KMS-11 (cell line): ENCODE data around the gene CCDC24.

Experiments
- H2AFZ ChIP-seq: fragments of 200-600 bp; sonication (generic); 2 replicates; pipeline ENCODE4 v1.6.1; 2016; ENCODE audit warnings: antibody characterized with exemption, mixed run types, low read depth
- H3K27ac ChIP-seq: fragments of 200-600 bp; sonication (generic); 2 replicates; pipeline ENCODE4 v1.6.1; 2016; ENCODE audit warnings: mild to moderate bottlenecking, mixed run types
- H3K27me3 ChIP-seq: fragments of 200-600 bp; sonication (generic); 2 replicates; pipeline ENCODE4 v1.6.1; 2017; ENCODE audit warnings: mild to moderate bottlenecking, low read depth, mixed run types, moderate library complexity; ENCODE audit not compliant: insufficient read depth
- H3K36me3 ChIP-seq: fragments of 200-600 bp; sonication (generic); 2 replicates; pipeline ENCODE4 v1.6.1; 2017; ENCODE audit warnings: mild to moderate bottlenecking, mixed run types; ENCODE audit not compliant: insufficient read depth
- H3K4me1 ChIP-seq: fragments of 200-600 bp; sonication (generic); 2 replicates; pipeline ENCODE4 v1.6.1; 2016; ENCODE audit warnings: mild to moderate bottlenecking, low read depth, mixed run types; ENCODE audit not compliant: poor library complexity, severe bottlenecking
- H3K4me2 ChIP-seq: fragments of 200-600 bp; sonication (generic); 2 replicates; pipeline ENCODE4 v1.7.0; 2016; ENCODE audit warnings: mild to moderate bottlenecking, mixed run types
- H3K4me3 ChIP-seq: fragments of 200-600 bp; sonication (generic); IDR thresholded peaks from 2 replicates; pipeline ENCODE4 v1.6.1; 2017; ENCODE audit warnings: low read depth, low read length, mixed read lengths; ENCODE audit not compliant: insufficient read depth
- H3K79me2 ChIP-seq: fragments of 200-600 bp; sonication (generic); 2 replicates; pipeline ENCODE4 v1.6.1; 2016; ENCODE audit warnings: low read depth, mixed run types; ENCODE audit not compliant: insufficient read depth
- H3K9ac ChIP-seq: fragments of 200-600 bp; sonication (generic); 2 replicates; pipeline ENCODE4 v1.6.1; 2016; ENCODE audit warnings: mild to moderate bottlenecking, mixed run types
- H4K20me1 ChIP-seq: fragments of 200-600 bp; sonication (generic); 2 replicates; pipeline ENCODE4 v1.6.1; 2016; ENCODE audit warnings: mild to moderate bottlenecking, mixed run types; ENCODE audit not compliant: insufficient read depth
- TF ChIP-seq, protein P1 (sequence below): fragments of 200-600 bp; sonication (generic); conservative IDR thresholded peaks from 2 replicates; pipeline ENCODE4 v1.6.1; 2017; ENCODE audit warnings: low read depth, mild to moderate bottlenecking, antibody characterized with exemption, low read length, moderate library complexity, mixed read lengths

CCDC24 gene

DNA sequence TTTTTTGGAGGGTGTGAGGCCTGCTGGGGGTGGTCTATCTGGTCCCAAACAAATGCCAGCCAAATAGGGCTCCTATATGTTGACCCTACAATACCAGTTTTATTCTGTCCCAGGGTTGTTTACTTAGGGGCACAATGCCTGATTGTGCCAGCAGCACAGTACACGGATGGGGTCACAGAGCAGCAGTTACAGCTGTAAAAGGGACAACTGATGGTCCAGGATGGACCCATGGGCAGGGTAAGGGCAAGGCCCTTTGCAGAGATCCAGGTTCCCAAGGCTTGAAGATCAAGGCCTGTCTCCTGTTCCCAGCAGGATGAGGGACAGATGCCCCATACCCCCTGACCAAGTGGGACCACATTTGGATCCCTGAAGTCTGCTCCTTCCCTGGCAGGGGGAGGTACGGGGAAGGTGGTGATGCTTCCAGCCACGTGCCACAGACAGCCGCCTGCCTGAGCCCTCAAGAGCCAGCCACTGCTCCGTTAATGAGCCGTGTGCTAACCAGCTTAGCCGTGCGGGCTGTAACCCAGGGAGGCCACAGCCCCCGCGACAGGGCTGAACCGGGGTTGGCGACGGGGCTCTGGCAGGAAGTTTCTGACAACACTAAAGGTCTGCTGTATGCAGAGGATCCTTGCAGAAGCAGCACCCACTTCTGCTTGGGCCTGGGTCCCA, 21.7 kb downstream of the CCDC24 start:
- H3K4me1 ChIP-seq = no peaks in the 10 kb centered on the region
- no peak overlapping the region for H3K9ac ChIP-seq
- no peak overlapping the region for H3K4me3 ChIP-seq
- no peak overlapping the region for H3K27ac ChIP-seq
- H3K79me2 ChIP-seq = no peaks in the 10 kb centered on the region
- H4K20me1 ChIP-seq = no peaks in the 10 kb centered on the region
- H3K27me3 ChIP-seq = no peaks in the 10 kb centered on the region
- TF ChIP-seq, protein P1, sequence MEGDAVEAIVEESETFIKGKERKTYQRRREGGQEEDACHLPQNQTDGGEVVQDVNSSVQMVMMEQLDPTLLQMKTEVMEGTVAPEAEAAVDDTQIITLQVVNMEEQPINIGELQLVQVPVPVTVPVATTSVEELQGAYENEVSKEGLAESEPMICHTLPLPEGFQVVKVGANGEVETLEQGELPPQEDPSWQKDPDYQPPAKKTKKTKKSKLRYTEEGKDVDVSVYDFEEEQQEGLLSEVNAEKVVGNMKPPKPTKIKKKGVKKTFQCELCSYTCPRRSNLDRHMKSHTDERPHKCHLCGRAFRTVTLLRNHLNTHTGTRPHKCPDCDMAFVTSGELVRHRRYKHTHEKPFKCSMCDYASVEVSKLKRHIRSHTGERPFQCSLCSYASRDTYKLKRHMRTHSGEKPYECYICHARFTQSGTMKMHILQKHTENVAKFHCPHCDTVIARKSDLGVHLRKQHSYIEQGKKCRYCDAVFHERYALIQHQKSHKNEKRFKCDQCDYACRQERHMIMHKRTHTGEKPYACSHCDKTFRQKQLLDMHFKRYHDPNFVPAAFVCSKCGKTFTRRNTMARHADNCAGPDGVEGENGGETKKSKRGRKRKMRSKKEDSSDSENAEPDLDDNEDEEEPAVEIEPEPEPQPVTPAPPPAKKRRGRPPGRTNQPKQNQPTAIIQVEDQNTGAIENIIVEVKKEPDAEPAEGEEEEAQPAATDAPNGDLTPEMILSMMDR = no peak
- H2AFZ ChIP-seq = no peak overlapping the region
- no peaks in the 10 kb centered on the region for H3K36me3 ChIP-seq
- H3K4me2 ChIP-seq = no peak overlapping the region

- H3K9ac ChIP-seq = no peak overlapping the region
- H3K4me3 ChIP-seq = no peak overlapping the region
- no peaks in the 10 kb centered on the region for H3K4me1 ChIP-seq
- H3K27me3 ChIP-seq = no peaks in the 10 kb centered on the region
- H4K20me1 ChIP-seq = no peaks in the 10 kb centered on the region
- H3K36me3 ChIP-seq = no peaks in the 10 kb centered on the region
- no peak overlapping the region for H2AFZ ChIP-seq
- H3K79me2 ChIP-seq = no peaks in the 10 kb centered on the region
- H3K4me2 ChIP-seq = no peak overlapping the region
- H3K27ac ChIP-seq = no peak overlapping the region
- TF ChIP-seq, protein P1 = no peak
Observed at GRCh38 chr1:44013949-44014348, 22.6 kb downstream of the CCDC24 start.

DNA sequence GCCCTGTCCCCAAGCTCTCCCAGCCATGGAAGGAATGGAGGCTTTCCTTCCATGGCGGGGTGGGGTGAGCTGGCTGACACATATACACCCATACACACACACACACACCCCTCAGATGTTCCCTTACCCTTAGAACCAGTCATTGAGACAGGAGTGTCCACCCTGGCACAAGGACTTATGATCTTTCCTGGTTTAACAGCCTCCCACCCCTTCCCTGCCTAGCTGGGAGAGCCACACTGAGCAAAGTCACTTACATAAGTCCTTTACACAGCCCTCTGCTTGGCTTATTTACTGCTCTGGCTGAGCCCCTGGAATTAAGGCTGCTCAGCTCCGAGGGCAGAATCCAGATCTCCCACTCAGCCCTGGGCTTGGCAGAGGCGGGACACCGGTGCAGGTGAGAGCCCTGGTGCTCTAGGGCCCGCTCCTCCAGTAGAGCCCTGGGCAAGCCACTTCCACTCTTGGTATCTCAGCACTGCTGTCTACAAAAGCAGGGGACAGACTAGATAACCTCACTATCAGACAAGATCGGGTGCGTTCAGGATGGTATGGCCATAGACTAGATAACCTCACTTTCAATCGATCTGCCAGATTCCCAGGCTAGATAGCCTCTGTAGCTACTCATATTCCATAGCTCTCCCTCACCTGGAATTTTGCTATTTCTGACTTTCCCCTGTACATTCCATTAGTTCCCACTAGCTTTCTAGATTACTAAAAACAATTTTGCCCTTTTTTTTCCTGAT, 23.1 kb downstream of the CCDC24 start:
- TF ChIP-seq, protein P1 = no peak
- H3K4me1 ChIP-seq = no peaks in the 10 kb centered on the region
- H2AFZ ChIP-seq = no peak overlapping the region
- H3K36me3 ChIP-seq = no peaks in the 10 kb centered on the region
- H3K4me3 ChIP-seq = no peak overlapping the region
- no peak overlapping the region for H3K27ac ChIP-seq
- H3K4me2 ChIP-seq = no peak overlapping the region
- H3K9ac ChIP-seq = no peak overlapping the region
- H4K20me1 ChIP-seq = no peaks in the 10 kb centered on the region
- no peaks in the 10 kb centered on the region for H3K79me2 ChIP-seq
- H3K27me3 ChIP-seq = no peaks in the 10 kb centered on the region

DNA sequence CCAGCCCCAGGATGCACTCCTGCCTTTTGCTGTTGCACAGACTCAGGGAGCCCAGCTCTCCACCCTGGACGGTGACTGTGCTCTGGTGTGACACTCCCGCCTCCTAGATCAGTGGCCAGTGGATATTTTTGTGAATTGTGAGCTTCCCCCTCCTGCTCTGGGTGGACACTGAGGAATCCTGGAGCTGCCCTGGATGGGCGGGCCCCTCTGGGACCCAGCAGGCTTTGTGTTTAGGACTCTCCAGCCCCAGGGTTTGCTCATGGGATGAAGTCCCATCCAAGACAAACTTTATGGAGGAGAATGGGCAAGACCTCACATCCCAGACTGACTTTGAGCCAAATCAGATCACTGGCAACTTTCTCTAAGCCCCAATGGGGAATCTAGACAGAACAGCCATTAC, 23.8 kb downstream of the CCDC24 start:
- Histone ChIP-seq H4K20me1 (no peaks in the 10 kb centered on the region), H3K27me3 (no peaks in the 10 kb centered on the region), H3K36me3 (no peaks in the 10 kb centered on the region), H3K79me2 (no peaks in the 10 kb centered on the region), H3K4me3 (no peak overlapping the region), H2AFZ (no peak overlapping the region), H3K27ac (no peak overlapping the region), H3K4me2 (no peak overlapping the region), H3K4me1 (no peaks in the 10 kb centered on the region), H3K9ac (no peak overlapping the region)
- TF ChIP-seq, protein P1 = no peak
